K562 (cell line): Measurements from ENCODE around the gene TBX1. TPM values are rescaled to one million over a fixed set of nuclear protein-coding genes. Genes with fewer than 3 reads are reported as not detected.

ENCODE experiments used
- ATF1 ChIP-seq, 2 experiments: fragments of 450-650 bp in 1 of 2; IDR thresholded peaks; 2 replicates each; pipeline ENCODE4 v1.6.1; 2016; ENCODE audit warnings: missing compliant biosample characterization in 1 of 2, missing genetic modification characterization in 1 of 2
- BRF1 ChIP-seq: IDR thresholded peaks from 3 replicates; pipeline ENCODE4 v1.6.1; 2011; ENCODE audit warnings: borderline replicate concordance, mild to moderate bottlenecking; ENCODE audit not compliant: insufficient read length; ENCODE audit errors: extremely low read depth
- FOXJ3 ChIP-seq: sonication (generic); formaldehyde crosslinking; IDR thresholded peaks from 2 replicates; pipeline ENCODE4 v1.4.0; 2020; ENCODE audit warnings: mild to moderate bottlenecking, missing genetic modification reagents
- GTF2F1 ChIP-seq: IDR thresholded peaks from 2 replicates; pipeline ENCODE4 v1.6.1; 2011; ENCODE audit warnings: low read depth, low read length, improper control_type of control experiment
- JUND ChIP-seq, 2 experiments: IDR thresholded peaks; 2 replicates in 1 of 2; 3 replicates in 1 of 2; pipeline ENCODE4 v1.6.1; 2011; ENCODE audit warnings: borderline replicate concordance in 2 of 2, low read depth in 2 of 2, low read length in 2 of 2, improper control_type of control experiment in 1 of 2, missing biosample characterization in 1 of 2, missing genetic modification characterization in 1 of 2, missing genetic modification reagents in 1 of 2
- MBD2 ChIP-seq: sonication (generic); IDR thresholded peaks from 2 replicates; pipeline ENCODE4 v1.6.1; 2016; ENCODE audit warnings: low read depth, borderline replicate concordance
- SLC30A9 ChIP-seq: fragments of 250-450 bp; sonication (Bioruptor Pico); IDR thresholded peaks from 2 replicates; pipeline ENCODE4 v1.8.0; 2022; ENCODE audit warnings: mild to moderate bottlenecking, moderate library complexity
- XRCC5 ChIP-seq: fragments of 200-400 bp; formaldehyde crosslinking; IDR thresholded peaks from 2 replicates; pipeline ENCODE4 v1.6.1; 2017; ENCODE audit warnings: low read depth, mild to moderate bottlenecking, low read length
- ZC3H11A ChIP-seq: IDR thresholded peaks from 2 replicates; pipeline ENCODE4 v1.6.1; 2012; ENCODE audit warnings: low read depth, low read length, improper control_type of control experiment
- ZNF282 ChIP-seq: sonication (generic); formaldehyde crosslinking; IDR thresholded peaks from 2 replicates; pipeline ENCODE4 v1.8.1; 2023; ENCODE audit warnings: missing genetic modification reagents
- ZNF75A ChIP-seq: fragments of 450-650 bp; formaldehyde crosslinking; IDR thresholded peaks from 2 replicates; pipeline ENCODE4 v1.4.0; 2020; ENCODE audit warnings: mild to moderate bottlenecking
- polyA plus RNA-seq, 8 experiments: library from polyadenylated mRNA; depleted of rRNA in 4 of 8; stranded (reverse) in 5 of 8; unstranded in 3 of 8; fragments of >200 nt; fragmentation: Nextera tagmentation in 2 of 8; fragmentation: Illumina TruSeq in 1 of 8; extraction: Ambion mirVana in 2 of 8; extraction: Trizol in 1 of 8; gene quantifications; 2 replicates each; pipeline versions ENCODE4 v1.2.1 to v1.2.3, GENCODE V29; 2011 to 2014; ENCODE audit warnings: inconsistent platforms in 1 of 8, missing spikeins in 1 of 8
- total RNA-seq, 7 experiments: library from RNA; depleted of rRNA in 6 of 7; stranded (reverse); fragments of >200 nt in 6 of 7; fragmentation: Illumina TruSeq in 2 of 7; extraction: Trizol in 2 of 7; gene quantifications; 2 replicates each; pipeline versions ENCODE4 v1.2.1 to v1.2.3, GENCODE V29; 2011 to 2021; ENCODE audit warnings: low replicate concordance in 1 of 7
- TF ChIP-seq, protein P1 (sequence below): fragments of 450-650 bp; IDR thresholded peaks from 2 replicates; pipeline ENCODE4 v1.6.1; 2016; ENCODE audit warnings: low read depth
- TF ChIP-seq, protein P2 (sequence below): fragments of 450-650 bp; IDR thresholded peaks from 2 replicates; pipeline ENCODE4 v1.6.1; 2016; ENCODE audit warnings: low read depth, mild to moderate bottlenecking, moderate library complexity
- TF ChIP-seq, protein P3 (sequence below): sonication (generic); formaldehyde crosslinking; IDR thresholded peaks from 2 replicates; pipeline ENCODE4 v1.8.1; 2023; ENCODE audit warnings: mild to moderate bottlenecking, missing genetic modification reagents

TBX1 gene
- total and polyA plus RNA-seq, 9 of the 15 experiments (the other 6 are each of a cell fraction or from before 2014, with no cell fraction given): 0.07 to 35.0 (median 3.9) TPM

DNA sequence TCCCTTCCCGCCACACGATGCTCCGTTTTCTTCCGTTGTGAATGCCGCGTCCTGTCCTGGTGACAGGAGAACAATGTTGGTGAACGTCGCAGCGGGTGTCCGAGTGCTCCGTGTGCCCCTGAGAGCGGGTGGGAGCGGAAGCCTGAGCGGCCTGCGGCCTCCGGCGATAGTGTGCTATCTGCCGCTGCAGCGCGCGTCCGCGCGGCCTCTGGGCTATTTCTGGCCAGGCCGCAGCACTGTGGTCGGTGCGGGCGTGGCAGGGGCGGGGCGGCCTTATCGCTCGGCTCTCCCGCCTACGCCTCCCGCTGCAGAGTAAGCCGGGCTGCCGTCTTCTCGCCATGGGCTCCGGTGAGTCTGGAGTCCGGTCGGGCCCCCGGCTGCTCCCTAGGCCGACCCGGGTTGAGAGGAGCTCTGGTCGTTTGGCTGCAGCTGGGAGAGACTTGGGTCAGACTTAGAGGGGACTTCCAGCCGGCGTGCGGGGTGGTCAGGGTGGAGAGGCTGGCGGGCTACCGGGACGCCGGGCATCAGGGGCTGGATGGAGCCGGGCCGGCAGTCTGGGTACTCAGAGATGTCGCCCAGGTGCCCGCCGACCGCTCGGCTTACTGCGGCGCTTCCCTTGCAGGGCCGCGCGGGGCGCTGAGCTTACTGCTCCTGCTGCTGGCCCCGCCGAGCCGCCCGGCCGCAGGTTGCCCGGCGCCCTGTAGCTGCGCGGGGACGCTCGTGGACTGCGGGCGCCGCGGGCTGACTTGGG is 37.2 kb upstream of the TBX1 start, which contains the start of gene GP1BB (continued):
- TF ChIP-seq, protein P1, sequence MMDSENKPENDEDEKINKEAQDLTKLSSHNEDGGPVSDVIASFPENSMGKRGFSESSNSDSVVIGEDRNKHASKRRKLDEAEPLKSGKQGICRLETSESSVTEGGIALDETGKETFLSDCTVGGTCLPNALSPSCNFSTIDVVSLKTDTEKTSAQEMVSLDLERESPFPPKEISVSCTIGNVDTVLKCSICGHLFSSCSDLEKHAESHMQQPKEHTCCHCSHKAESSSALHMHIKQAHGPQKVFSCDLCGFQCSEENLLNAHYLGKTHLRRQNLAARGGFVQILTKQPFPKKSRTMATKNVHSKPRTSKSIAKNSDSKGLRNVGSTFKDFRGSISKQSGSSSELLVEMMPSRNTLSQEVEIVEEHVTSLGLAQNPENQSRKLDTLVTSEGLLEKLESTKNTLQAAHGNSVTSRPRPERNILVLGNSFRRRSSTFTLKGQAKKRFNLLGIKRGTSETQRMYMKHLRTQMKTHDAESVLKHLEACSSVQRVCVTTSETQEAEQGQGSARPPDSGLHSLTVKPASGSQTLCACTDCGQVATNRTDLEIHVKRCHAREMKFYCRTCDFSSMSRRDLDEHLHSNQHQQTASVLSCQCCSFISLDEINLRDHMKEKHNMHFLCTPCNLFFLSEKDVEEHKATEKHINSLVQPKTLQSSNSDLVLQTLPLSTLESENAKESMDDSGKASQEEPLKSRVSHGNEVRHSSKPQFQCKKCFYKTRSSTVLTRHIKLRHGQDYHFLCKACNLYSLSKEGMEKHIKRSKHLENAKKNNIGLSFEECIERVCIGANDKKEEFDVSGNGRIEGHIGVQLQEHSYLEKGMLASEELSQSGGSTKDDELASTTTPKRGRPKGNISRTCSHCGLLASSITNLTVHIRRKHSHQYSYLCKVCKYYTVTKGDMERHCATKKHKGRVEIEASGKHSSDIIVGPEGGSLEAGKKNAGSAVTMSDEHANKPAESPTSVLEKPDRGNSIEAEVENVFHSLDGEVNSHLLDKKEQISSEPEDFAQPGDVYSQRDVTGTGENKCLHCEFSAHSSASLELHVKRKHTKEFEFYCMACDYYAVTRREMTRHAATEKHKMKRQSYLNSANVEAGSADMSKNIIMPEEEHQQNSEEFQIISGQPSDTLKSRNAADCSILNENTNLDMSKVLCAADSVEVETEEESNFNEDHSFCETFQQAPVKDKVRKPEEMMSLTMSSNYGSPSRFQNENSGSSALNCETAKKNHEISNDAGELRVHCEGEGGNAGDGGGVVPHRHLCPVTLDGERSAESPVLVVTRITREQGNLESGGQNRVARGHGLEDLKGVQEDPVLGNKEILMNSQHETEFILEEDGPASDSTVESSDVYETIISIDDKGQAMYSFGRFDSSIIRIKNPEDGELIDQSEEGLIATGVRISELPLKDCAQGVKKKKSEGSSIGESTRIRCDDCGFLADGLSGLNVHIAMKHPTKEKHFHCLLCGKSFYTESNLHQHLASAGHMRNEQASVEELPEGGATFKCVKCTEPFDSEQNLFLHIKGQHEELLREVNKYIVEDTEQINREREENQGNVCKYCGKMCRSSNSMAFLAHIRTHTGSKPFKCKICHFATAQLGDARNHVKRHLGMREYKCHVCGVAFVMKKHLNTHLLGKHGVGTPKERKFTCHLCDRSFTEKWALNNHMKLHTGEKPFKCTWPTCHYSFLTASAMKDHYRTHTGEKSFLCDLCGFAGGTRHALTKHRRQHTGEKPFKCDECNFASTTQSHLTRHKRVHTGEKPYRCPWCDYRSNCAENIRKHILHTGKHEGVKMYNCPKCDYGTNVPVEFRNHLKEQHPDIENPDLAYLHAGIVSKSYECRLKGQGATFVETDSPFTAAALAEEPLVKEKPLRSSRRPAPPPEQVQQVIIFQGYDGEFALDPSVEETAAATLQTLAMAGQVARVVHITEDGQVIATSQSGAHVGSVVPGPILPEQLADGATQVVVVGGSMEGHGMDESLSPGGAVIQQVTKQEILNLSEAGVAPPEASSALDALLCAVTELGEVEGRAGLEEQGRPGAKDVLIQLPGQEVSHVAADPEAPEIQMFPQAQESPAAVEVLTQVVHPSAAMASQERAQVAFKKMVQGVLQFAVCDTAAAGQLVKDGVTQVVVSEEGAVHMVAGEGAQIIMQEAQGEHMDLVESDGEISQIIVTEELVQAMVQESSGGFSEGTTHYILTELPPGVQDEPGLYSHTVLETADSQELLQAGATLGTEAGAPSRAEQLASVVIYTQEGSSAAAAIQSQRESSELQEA: peak; percentile 58; the same call in 1 of the 2 replicates
- TF ChIP-seq XRCC5: no peak
- TF ChIP-seq BRF1: no peak
- TF ChIP-seq JUND (IDR thresholded peaks at IDR 0.05; ENCODE audit: borderline replicate concordance, low read depth, low read length): peak; percentile 93
- TF ChIP-seq JUND (tag; IDR thresholded peaks at IDR 0.05; ENCODE audit: borderline replicate concordance, low read depth, low read length): peak; percentile 72; the same call in 1 of the 3 replicates
- TF ChIP-seq FOXJ3 (CRISPR knock-in tag): no peak
- TF ChIP-seq, protein P2, sequence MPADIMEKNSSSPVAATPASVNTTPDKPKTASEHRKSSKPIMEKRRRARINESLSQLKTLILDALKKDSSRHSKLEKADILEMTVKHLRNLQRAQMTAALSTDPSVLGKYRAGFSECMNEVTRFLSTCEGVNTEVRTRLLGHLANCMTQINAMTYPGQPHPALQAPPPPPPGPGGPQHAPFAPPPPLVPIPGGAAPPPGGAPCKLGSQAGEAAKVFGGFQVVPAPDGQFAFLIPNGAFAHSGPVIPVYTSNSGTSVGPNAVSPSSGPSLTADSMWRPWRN: no peak
- peak; percentile 89 for TF ChIP-seq GTF2F1
- TF ChIP-seq ATF1 (CRISPR knock-in tag; IDR thresholded peaks at IDR 0.05): no peak
- TF ChIP-seq ATF1 (tag; IDR thresholded peaks at IDR 0.05): peak; percentile 96
- TF ChIP-seq ZNF75A (CRISPR knock-in tag): no peak
- TF ChIP-seq SLC30A9: no peak
- no peak for TF ChIP-seq MBD2
- TF ChIP-seq ZNF282: no peak
- TF ChIP-seq ZC3H11A: no peak
- TF ChIP-seq, protein P3, sequence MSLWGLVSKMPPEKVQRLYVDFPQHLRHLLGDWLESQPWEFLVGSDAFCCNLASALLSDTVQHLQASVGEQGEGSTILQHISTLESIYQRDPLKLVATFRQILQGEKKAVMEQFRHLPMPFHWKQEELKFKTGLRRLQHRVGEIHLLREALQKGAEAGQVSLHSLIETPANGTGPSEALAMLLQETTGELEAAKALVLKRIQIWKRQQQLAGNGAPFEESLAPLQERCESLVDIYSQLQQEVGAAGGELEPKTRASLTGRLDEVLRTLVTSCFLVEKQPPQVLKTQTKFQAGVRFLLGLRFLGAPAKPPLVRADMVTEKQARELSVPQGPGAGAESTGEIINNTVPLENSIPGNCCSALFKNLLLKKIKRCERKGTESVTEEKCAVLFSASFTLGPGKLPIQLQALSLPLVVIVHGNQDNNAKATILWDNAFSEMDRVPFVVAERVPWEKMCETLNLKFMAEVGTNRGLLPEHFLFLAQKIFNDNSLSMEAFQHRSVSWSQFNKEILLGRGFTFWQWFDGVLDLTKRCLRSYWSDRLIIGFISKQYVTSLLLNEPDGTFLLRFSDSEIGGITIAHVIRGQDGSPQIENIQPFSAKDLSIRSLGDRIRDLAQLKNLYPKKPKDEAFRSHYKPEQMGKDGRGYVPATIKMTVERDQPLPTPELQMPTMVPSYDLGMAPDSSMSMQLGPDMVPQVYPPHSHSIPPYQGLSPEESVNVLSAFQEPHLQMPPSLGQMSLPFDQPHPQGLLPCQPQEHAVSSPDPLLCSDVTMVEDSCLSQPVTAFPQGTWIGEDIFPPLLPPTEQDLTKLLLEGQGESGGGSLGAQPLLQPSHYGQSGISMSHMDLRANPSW (CRISPR knock-in tag): peak; percentile 99
